ENCODE measurements around the gene ADAMTS13. TPM values are rescaled to one million over a fixed set of nuclear protein-coding genes. Genes with fewer than 3 reads are reported as not detected.

Gene ADAMTS13
- total RNA-seq, 4 donors from 2014 or later, result 0.94 to 2.7 (median 2.1) TPM

DNA sequence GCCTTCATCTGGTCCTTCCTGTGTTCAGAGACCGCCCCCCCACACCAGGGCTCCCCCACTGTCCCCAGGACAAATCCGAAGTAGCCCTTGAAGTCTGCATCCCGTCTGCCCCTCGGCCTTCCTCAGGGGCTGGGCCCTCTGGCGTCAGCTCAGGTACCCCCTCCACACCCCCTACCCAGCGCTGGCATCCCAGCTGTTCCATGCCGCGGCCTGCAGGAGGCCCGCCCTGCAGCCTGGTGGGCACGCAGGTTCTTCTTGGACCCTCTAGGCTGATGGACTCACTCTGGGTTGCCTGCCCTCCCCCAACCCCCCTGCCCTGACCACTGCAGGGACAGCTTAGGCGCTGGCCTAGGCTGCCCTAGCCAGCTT, 50.1 kb downstream of the ADAMTS13 start:
- H3K9me3 ChIP-seq, result no peaks in the 10 kb centered on the region
- no peaks in the 10 kb centered on the region for H3K27me3 ChIP-seq
- no peaks in the 10 kb centered on the region for H3K4me1 ChIP-seq
- no peak overlapping the region for H3K27ac ChIP-seq
- no peak overlapping the region for H3K4me3 ChIP-seq
- WGBS, 2 donors (ENCODE audit: low coverage in 1 of 2), result 100% methylated on average over 1 of the region's 11 CpGs; no CpG with 5 or more reads in 1 of the 2 donors
- TF ChIP-seq EP300 (IDR thresholded peaks at IDR 0.05), result no peak
- no peak for TF ChIP-seq POLR2A (IDR thresholded peaks at IDR 0.05)
- TF ChIP-seq POLR2AphosphoS5 (IDR thresholded peaks at IDR 0.05), result no peak
- TF ChIP-seq, protein P1, sequence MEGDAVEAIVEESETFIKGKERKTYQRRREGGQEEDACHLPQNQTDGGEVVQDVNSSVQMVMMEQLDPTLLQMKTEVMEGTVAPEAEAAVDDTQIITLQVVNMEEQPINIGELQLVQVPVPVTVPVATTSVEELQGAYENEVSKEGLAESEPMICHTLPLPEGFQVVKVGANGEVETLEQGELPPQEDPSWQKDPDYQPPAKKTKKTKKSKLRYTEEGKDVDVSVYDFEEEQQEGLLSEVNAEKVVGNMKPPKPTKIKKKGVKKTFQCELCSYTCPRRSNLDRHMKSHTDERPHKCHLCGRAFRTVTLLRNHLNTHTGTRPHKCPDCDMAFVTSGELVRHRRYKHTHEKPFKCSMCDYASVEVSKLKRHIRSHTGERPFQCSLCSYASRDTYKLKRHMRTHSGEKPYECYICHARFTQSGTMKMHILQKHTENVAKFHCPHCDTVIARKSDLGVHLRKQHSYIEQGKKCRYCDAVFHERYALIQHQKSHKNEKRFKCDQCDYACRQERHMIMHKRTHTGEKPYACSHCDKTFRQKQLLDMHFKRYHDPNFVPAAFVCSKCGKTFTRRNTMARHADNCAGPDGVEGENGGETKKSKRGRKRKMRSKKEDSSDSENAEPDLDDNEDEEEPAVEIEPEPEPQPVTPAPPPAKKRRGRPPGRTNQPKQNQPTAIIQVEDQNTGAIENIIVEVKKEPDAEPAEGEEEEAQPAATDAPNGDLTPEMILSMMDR (IDR thresholded peaks at IDR 0.05), result no peak
- H3K36me3 ChIP-seq, result peaks cover 0 to 47% of the 10 kb centered on the region in 2 donors
- no peak for ATAC-seq

DNA sequence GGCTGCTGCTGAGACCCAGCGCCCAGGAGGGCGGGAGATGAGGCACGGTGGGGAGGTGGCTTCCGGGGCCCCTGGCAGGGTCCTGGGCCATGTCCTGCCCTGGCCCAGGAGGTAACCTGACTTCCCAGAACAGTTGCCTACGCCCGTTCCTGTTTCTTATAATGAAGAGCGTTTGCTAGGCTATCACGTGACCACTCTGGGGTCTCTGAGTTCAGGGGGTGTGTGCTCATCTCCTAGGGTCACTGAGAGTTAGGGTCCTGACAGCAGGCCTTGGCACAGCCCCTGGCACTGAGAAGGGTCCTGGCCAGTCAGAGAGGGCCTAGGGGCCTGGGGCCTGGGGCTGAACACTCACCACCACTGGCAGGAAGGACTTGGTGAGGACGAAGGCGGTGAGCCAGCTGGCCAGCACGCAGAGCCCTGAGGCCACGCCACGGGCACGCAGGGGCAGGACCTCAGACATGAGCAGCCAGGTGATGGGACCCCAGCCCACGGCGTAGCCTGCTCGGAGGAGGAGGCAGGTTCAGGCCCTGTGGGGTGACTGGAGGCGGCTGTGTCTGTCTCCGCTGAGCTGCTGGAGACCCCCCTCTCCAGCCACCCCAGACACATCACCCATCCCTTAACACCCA, 50.7 kb downstream of the ADAMTS13 start:
- H3K27ac ChIP-seq, result no peak overlapping the region
- H3K27me3 ChIP-seq, result no peaks in the 10 kb centered on the region
- peaks cover 0 to 41% of the 10 kb centered on the region in 2 donors for H3K36me3 ChIP-seq
- no peak for ATAC-seq
- no peak overlapping the region for H3K4me3 ChIP-seq
- peaks cover 0 to 1% (median 0%) of the 10 kb centered on the region in 3 donors for H3K4me1 ChIP-seq
- H3K9me3 ChIP-seq, result no peaks in the 10 kb centered on the region
- 89% methylated on average over 5 of the region's 19 CpGs; no CpG with 5 or more reads in 1 of the 2 donors for WGBS, 2 donors (ENCODE audit: low coverage in 1 of 2)
- no peak for TF ChIP-seq EP300 (IDR thresholded peaks at IDR 0.05)
- TF ChIP-seq POLR2AphosphoS5 (IDR thresholded peaks at IDR 0.05), result no peak
- TF ChIP-seq POLR2A (IDR thresholded peaks at IDR 0.05), result no peak
- TF ChIP-seq, protein P1 (IDR thresholded peaks at IDR 0.05), result no peak

DNA sequence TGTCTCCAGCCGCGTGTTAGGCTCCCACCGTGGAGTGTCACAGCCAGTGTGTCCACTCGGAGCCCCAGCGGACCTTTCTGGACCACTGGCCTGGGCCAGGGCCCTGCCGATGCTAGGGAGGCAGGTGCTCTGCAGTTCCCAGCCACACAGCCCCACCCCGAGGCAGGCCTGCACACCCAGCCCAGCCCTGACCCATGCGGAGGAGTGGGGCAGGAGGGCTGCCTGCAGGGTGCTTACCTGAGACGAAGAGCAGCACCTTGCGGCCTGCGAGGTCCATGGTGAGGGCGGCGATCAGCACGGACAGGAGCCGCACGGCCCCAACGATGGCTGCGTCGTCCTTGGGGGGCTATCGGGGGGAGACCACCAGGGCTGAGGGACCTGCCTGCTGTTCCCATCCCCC, 51.6 kb downstream of the ADAMTS13 start:
- no peak for ATAC-seq

DNA sequence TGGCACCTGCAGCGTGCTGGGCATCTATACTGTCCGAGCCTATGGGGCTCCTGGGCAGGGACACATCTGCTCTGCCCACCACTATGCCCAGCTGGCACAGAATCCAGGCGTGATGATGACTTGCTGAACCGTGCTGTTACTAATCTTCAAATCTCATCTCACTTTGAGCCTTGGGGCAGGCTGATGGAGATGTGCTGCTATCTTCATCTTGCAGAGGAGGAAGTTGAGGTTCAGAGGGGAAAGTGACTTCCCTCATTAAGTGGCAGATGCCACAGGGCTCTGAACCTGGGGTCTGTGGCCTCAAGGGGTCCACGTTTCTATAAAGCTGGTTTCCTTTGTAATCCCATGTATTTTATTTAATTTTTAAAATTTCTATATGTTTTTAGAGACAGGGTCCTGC, 52.0 kb downstream of the ADAMTS13 start:
- WGBS, 2 donors (ENCODE audit: low coverage in 1 of 2), result 60 to 80% methylated on average over 1 of the region's 5 CpGs

More for the DNA sequence above, 51.6 kb downstream of the ADAMTS13 start:
- Histone ChIP-seq H3K9me3 (no peaks in the 10 kb centered on the region), H3K4me3 (no peak overlapping the region), H3K27ac (no peak overlapping the region), H3K4me1 (peaks cover 0 to 10% (median 6%) of the 10 kb centered on the region in 3 donors), H3K36me3 (peaks cover 0 to 33% of the 10 kb centered on the region in 2 donors), H3K27me3 (no peaks in the 10 kb centered on the region)
- TF ChIP-seq EP300 (IDR thresholded peaks at IDR 0.05) (no peak), POLR2A (IDR thresholded peaks at IDR 0.05) (no peak), POLR2AphosphoS5 (IDR thresholded peaks at IDR 0.05) (no peak)
- TF ChIP-seq, protein P1 (IDR thresholded peaks at IDR 0.05), result no peak
- WGBS, 2 donors (ENCODE audit: low coverage in 1 of 2), result 81% methylated on average over 7 of the region's 20 CpGs; no CpG with 5 or more reads in 1 of the 2 donors

More for the DNA sequence above, 52.0 kb downstream of the ADAMTS13 start:
- TF ChIP-seq, protein P1 (IDR thresholded peaks at IDR 0.05), result no peak
- TF ChIP-seq POLR2A (IDR thresholded peaks at IDR 0.05) (no peak), POLR2AphosphoS5 (IDR thresholded peaks at IDR 0.05) (no peak), EP300 (IDR thresholded peaks at IDR 0.05) (no peak)
- no peaks in the 10 kb centered on the region for H3K9me3 ChIP-seq
- ATAC-seq, result no peak
- peaks cover 0 to 29% of the 10 kb centered on the region in 2 donors for H3K36me3 ChIP-seq
- H3K4me1 ChIP-seq, result peaks cover 0 to 15% (median 8%) of the 10 kb centered on the region in 3 donors
- no peak overlapping the region for H3K27ac ChIP-seq
- no peaks in the 10 kb centered on the region for H3K27me3 ChIP-seq
- H3K4me3 ChIP-seq, result no peak overlapping the region

Data from gastroesophageal sphincter (tissue), 4 donors.